Measurements from ENCODE around the gene RFK.
"Not testable (repeated sequence)": the region's sequence is repeated elsewhere in the genome, so short reads cannot be mapped to it uniquely, and the experiment has no call there.

The RFK gene

GRCh38 chr9:76366275-76366674, 28.0 kb downstream of the RFK start:
- DNase-seq: no peak

GRCh38 chr9:76365028-76365427, 29.2 kb downstream of the RFK start:
- DNase-seq: no peak

- DNase-seq: no peak
Observed at GRCh38 chr9:76363032-76363395, 31.2 kb downstream of the RFK start.

- not testable (repeated sequence) for DNase-seq
Observed at GRCh38 chr9:76362332-76363031, 31.7 kb downstream of the RFK start.

- DNase-seq: no peak
Observed at GRCh38 chr9:76359766-76360165, 34.5 kb downstream of the RFK start.

- no peak for DNase-seq
Observed at GRCh38 chr9:76359365-76359764, 34.9 kb downstream of the RFK start.

- DNase-seq: no peak
Observed at GRCh38 chr9:76358628-76359280, 35.5 kb downstream of the RFK start.

GRCh38 chr9:76357555-76357954, 36.7 kb downstream of the RFK start:
- DNase-seq: no peak

- DNase-seq: no peak
Observed at GRCh38 chr9:76355886-76356285, 38.3 kb downstream of the RFK start.

GRCh38 chr9:76354221-76354620, 40.0 kb downstream of the RFK start:
- DNase-seq: no peak

GRCh38 chr9:76353280-76353679, 40.9 kb downstream of the RFK start:
- DNase-seq: no peak

GRCh38 chr9:76352026-76352620, 42.1 kb downstream of the RFK start:
- no peak for DNase-seq

- no peak for DNase-seq
Observed at GRCh38 chr9:76351006-76351405, 43.2 kb downstream of the RFK start.

GRCh38 chr9:76349865-76350264, 44.4 kb downstream of the RFK start:
- DNase-seq: no peak

GRCh38 chr9:76342858-76343257, 51.4 kb downstream of the RFK start:
- DNase-seq: no peak

- DNase-seq: no peak
Observed at GRCh38 chr9:76342201-76342600, 52.0 kb downstream of the RFK start.

GRCh38 chr9:76341616-76342015, 52.6 kb downstream of the RFK start:
- DNase-seq: no peak

- no peak for DNase-seq
Observed at GRCh38 chr9:76338418-76338817, 55.8 kb downstream of the RFK start.

- no peak for DNase-seq
Observed at GRCh38 chr9:76336027-76336426, 58.2 kb downstream of the RFK start.
